ENCODE data around the gene PELI2. TPM values are rescaled to one million over a fixed set of nuclear protein-coding genes. Genes with fewer than 3 reads are reported as not detected.

PELI2 gene
- total and polyA plus RNA-seq, 2 of the 4 experiments (the other 2 are of a cell fraction): 6.0 to 36.7 TPM

DNA sequence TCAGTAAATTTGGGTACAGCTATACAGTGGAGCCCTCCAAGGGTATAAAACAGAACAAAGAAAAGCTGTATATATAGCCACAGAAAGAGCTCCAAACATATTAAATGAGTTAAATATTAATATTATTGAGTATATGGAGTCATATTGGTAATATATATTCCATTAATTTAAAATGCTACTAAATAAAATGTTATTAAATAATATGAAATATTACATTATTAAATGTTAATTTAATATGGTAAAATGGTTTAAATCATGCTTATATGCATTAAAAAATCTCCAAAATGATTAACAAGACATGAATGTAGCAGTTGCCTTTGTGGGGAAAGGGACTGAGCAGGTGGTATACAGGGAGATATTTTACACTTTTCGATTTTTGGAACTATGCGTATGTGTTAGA lies 164.0 kb downstream of the PELI2 start:
- intact Hi-C loops (cut with micrococcal nuclease): no loop called here
- WGBS, 2 experiments (ENCODE audit: extremely low coverage in 2 of 2, insufficient read length in 1 of 2): no CpG with 5 or more reads among the region's 2 CpGs
- CTCF ChIA-PET: no interaction called here

More for the DNA sequence above, 164.0 kb downstream of the PELI2 start:
- Histone ChIP-seq H3K18ac (ENCODE audit: low read depth, low read length) (no peak overlapping the region), H4K5ac (ENCODE audit: low read depth, low read length) (no peak overlapping the region), H3K23ac (ENCODE audit: low read depth, low read length) (no peak overlapping the region), H4K20me1 (ENCODE audit: insufficient read depth, low read length) (no peaks in the 10 kb centered on the region), H2BK5ac (ENCODE audit: low read depth, low read length, poor library complexity, severe bottlenecking) (no peak overlapping the region), H3K4me1 (ENCODE audit: control insufficient read depth, insufficient read depth, low read length) (0 out of 2 replicates have a peak, but pooled peaks cover 2% of the 10 kb centered on the region), H3K79me1 (ENCODE audit: low read depth in 1 of 2, low read length in 2 of 2) (peaks cover 0 to 3% of the 10 kb centered on the region in 2 experiments; a peak in 2 of 4 replicates), H2BK120ac (ENCODE audit: low read depth, low read length) (no peak overlapping the region), H3K9ac (ENCODE audit: low read depth, low read length) (no peak overlapping the region), H3K56ac (ENCODE audit: extremely low read depth, insufficient read depth, low read length) (no peak overlapping the region), H2BK20ac (ENCODE audit: low read depth, low read length) (no peak overlapping the region), H2BK15ac (ENCODE audit: low read depth, low read length) (no peak overlapping the region), H3K4me2 (ENCODE audit: low read depth, low read length) (no peak overlapping the region), H3K27ac (ENCODE audit: insufficient read depth, low read length) (no peak overlapping the region), H4K91ac (ENCODE audit: insufficient read depth, low read depth, low read length) (no peak overlapping the region), H3K27me3 (ENCODE audit: control insufficient read depth, insufficient read depth, low read length) (no peaks in the 10 kb centered on the region), H3K36me3 (ENCODE audit: control insufficient read depth, insufficient read depth, low read length) (no peaks in the 10 kb centered on the region), H2AK9ac (replicated peaks; ENCODE audit: low read depth, low read length, poor library complexity) (no peak overlapping the region), H3K4me3 (ENCODE audit: insufficient read depth, low read depth, low read length) (no peak overlapping the region), H2AFZ (replicated peaks; ENCODE audit: low read length, poor library complexity) (no peak overlapping the region), H4K8ac (ENCODE audit: low read depth in 2 of 2, low read length in 2 of 2) (no peak overlapping the region), H3K14ac (replicated peaks; ENCODE audit: low read depth, low read length) (no peak overlapping the region), H3K9me3 (ENCODE audit: control insufficient read depth, insufficient read depth, low read length) (no peaks in the 10 kb centered on the region), H3K9me1 (ENCODE audit: insufficient read depth, low read length) (no peaks in the 10 kb centered on the region), H3K4ac (ENCODE audit: low read depth, low read length) (no peak overlapping the region), H2AK5ac (ENCODE audit: low read depth, low read length) (no peak overlapping the region)
- POLR2A ChIA-PET (ENCODE audit: unreplicated experiment): no interaction called here
- TF ChIP-seq RAD21 (IDR thresholded peaks at IDR 0.05; ENCODE audit: low read length) (no peak), NFE2L2 (IDR thresholded peaks at IDR 0.05; ENCODE audit: low read depth, low read length) (no peak), POLR2A (IDR thresholded peaks at IDR 0.05; ENCODE audit: low read depth, low read length) (no peak), SMC3 (IDR thresholded peaks at IDR 0.05; ENCODE audit: low read depth, low read length) (no peak), CEBPB (IDR thresholded peaks at IDR 0.05; ENCODE audit: low read depth, low read length) (no peak), MAZ (IDR thresholded peaks at IDR 0.05; ENCODE audit: borderline replicate concordance, low read depth, low read length) (no peak), FOS (IDR thresholded peaks at IDR 0.05; ENCODE audit: low read depth, low read length) (no peak), RFX5 (IDR thresholded peaks at IDR 0.05; ENCODE audit: low read depth, low read length) (no peak), MXI1 (IDR thresholded peaks at IDR 0.05; ENCODE audit: borderline replicate concordance, low read depth, low read length) (no peak), RCOR1 (IDR thresholded peaks at IDR 0.05; ENCODE audit: insufficient replicate concordance, low read length) (no peak), MAFK (IDR thresholded peaks at IDR 0.05; ENCODE audit: low read depth, low read length) (no peak), BHLHE40 (IDR thresholded peaks at IDR 0.05; ENCODE audit: low read depth, low read length) (no peak), CHD1 (IDR thresholded peaks at IDR 0.05; ENCODE audit: low read depth, low read length) (no peak)
- TF ChIP-seq, protein P1, sequence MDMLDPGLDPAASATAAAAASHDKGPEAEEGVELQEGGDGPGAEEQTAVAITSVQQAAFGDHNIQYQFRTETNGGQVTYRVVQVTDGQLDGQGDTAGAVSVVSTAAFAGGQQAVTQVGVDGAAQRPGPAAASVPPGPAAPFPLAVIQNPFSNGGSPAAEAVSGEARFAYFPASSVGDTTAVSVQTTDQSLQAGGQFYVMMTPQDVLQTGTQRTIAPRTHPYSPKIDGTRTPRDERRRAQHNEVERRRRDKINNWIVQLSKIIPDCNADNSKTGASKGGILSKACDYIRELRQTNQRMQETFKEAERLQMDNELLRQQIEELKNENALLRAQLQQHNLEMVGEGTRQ (IDR thresholded peaks at IDR 0.05; ENCODE audit: low read depth, low read length): no peak
- TF ChIP-seq, protein P2, sequence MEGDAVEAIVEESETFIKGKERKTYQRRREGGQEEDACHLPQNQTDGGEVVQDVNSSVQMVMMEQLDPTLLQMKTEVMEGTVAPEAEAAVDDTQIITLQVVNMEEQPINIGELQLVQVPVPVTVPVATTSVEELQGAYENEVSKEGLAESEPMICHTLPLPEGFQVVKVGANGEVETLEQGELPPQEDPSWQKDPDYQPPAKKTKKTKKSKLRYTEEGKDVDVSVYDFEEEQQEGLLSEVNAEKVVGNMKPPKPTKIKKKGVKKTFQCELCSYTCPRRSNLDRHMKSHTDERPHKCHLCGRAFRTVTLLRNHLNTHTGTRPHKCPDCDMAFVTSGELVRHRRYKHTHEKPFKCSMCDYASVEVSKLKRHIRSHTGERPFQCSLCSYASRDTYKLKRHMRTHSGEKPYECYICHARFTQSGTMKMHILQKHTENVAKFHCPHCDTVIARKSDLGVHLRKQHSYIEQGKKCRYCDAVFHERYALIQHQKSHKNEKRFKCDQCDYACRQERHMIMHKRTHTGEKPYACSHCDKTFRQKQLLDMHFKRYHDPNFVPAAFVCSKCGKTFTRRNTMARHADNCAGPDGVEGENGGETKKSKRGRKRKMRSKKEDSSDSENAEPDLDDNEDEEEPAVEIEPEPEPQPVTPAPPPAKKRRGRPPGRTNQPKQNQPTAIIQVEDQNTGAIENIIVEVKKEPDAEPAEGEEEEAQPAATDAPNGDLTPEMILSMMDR (conservative IDR thresholded peaks at IDR 0.05; ENCODE audit: low read depth, low read length): no peak
- TF ChIP-seq, protein P3, sequence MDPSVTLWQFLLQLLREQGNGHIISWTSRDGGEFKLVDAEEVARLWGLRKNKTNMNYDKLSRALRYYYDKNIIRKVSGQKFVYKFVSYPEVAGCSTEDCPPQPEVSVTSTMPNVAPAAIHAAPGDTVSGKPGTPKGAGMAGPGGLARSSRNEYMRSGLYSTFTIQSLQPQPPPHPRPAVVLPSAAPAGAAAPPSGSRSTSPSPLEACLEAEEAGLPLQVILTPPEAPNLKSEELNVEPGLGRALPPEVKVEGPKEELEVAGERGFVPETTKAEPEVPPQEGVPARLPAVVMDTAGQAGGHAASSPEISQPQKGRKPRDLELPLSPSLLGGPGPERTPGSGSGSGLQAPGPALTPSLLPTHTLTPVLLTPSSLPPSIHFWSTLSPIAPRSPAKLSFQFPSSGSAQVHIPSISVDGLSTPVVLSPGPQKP (IDR thresholded peaks at IDR 0.05; ENCODE audit: borderline replicate concordance, low read depth, low read length): no peak
- dilution Hi-C loops (cut with HindIII; ENCODE audit: low sequenced_read_pairs, unreplicated experiment) (no loop called here), in situ Hi-C loops (cut with MboI; ENCODE audit: low sequenced_read_pairs) (no loop called here)
- BruUV-seq (replicated peaks): no TSS peak
- no peak for ATAC-seq (ENCODE audit: low read depth)
- DNase-seq: no peak
